WTC11 (cell line): ENCODE data around the gene PILRB. TPM values are rescaled to one million over a fixed set of nuclear protein-coding genes. Genes with fewer than 3 reads are reported as not detected.
A peak's percentile ranks its signal among the peaks of the same experiment; 100 is the strongest.

ENCODE experiments used
- AFF4 ChIP-seq: sonication (generic); formaldehyde crosslinking; IDR thresholded peaks from 2 replicates; pipeline ENCODE4 v1.8.1; 2023; ENCODE audit warnings: mild to moderate bottlenecking, missing genetic modification reagents, borderline replicate concordance
- AR ChIP-seq: fragments of 250-450 bp; sonication (Bioruptor Pico); IDR thresholded peaks from 2 replicates; pipeline ENCODE4 v1.9.0; 2021; ENCODE audit warnings: mild to moderate bottlenecking
- ARID4B ChIP-seq: sonication (generic); formaldehyde crosslinking; IDR thresholded peaks from 2 replicates; pipeline ENCODE4 v1.8.0; 2023; ENCODE audit warnings: missing genetic modification reagents, mild to moderate bottlenecking, borderline replicate concordance
- ATF2 ChIP-seq: sonication (generic); formaldehyde crosslinking; IDR thresholded peaks from 2 replicates; pipeline ENCODE4 v1.8.1; 2022; ENCODE audit warnings: low read depth, missing genetic modification reagents, borderline replicate concordance
- E2F1 ChIP-seq: sonication (generic); formaldehyde crosslinking; IDR thresholded peaks from 2 replicates; pipeline ENCODE4 v1.8.0; 2022; ENCODE audit warnings: mild to moderate bottlenecking, missing genetic modification reagents
- ESRRA ChIP-seq: sonication (generic); formaldehyde crosslinking; IDR thresholded peaks from 2 replicates; pipeline ENCODE4 v1.8.1; 2022; ENCODE audit warnings: mild to moderate bottlenecking, missing genetic modification reagents, borderline replicate concordance
- JAZF1 ChIP-seq: fragments of 250-450 bp; sonication (Bioruptor Pico); IDR thresholded peaks from 2 replicates; pipeline ENCODE4 v1.9.0; 2021; ENCODE audit warnings: moderate library complexity, mild to moderate bottlenecking, inconsistent platforms
- OVOL2 ChIP-seq: fragments of 250-450 bp; sonication (Bioruptor Pico); IDR thresholded peaks from 2 replicates; pipeline ENCODE4 v1.9.0; 2021; ENCODE audit warnings: mild to moderate bottlenecking, borderline replicate concordance
- PRRX2 ChIP-seq: fragments of 250-450 bp; sonication (Bioruptor Pico); IDR thresholded peaks from 2 replicates; pipeline ENCODE4 v1.8.0; 2021; ENCODE audit warnings: mild to moderate bottlenecking
- SMAD4 ChIP-seq: sonication (generic); formaldehyde crosslinking; IDR thresholded peaks from 2 replicates; pipeline ENCODE4 v1.8.0; 2022; ENCODE audit warnings: mild to moderate bottlenecking, missing genetic modification reagents
- TP53 ChIP-seq: sonication (generic); formaldehyde crosslinking; IDR thresholded peaks from 2 replicates; pipeline ENCODE4 v1.8.1; 2023; ENCODE audit warnings: mild to moderate bottlenecking, missing genetic modification reagents
- ZMAT4 ChIP-seq: fragments of 250-450 bp; sonication (Bioruptor Pico); IDR thresholded peaks from 2 replicates; pipeline ENCODE4 v1.9.0; 2021; ENCODE audit warnings: mild to moderate bottlenecking
- ZNF121 ChIP-seq: sonication (generic); formaldehyde crosslinking; IDR thresholded peaks from 2 replicates; pipeline ENCODE4 v1.8.0; 2023; ENCODE audit warnings: missing genetic modification reagents
- ZNF219 ChIP-seq: sonication (generic); formaldehyde crosslinking; IDR thresholded peaks from 2 replicates; pipeline ENCODE4 v1.8.0; 2023; ENCODE audit warnings: missing genetic modification reagents, mild to moderate bottlenecking, borderline replicate concordance
- ZNF232 ChIP-seq: sonication (generic); formaldehyde crosslinking; IDR thresholded peaks from 2 replicates; pipeline ENCODE4 v1.8.0; 2022; ENCODE audit warnings: mild to moderate bottlenecking, missing genetic modification reagents
- ZNF281 ChIP-seq: sonication (generic); formaldehyde crosslinking; IDR thresholded peaks from 2 replicates; pipeline ENCODE4 v1.8.0; 2023; ENCODE audit warnings: mild to moderate bottlenecking, missing genetic modification reagents
- ZNF317 ChIP-seq: sonication (generic); formaldehyde crosslinking; IDR thresholded peaks from 2 replicates; pipeline ENCODE4 v1.8.1; 2023; ENCODE audit warnings: low read depth, mild to moderate bottlenecking, moderate library complexity, missing genetic modification reagents, borderline replicate concordance
- ZNF423 ChIP-seq: fragments of 250-450 bp; sonication (Bioruptor Pico); IDR thresholded peaks from 2 replicates; pipeline ENCODE4 v2.1.2; 2022; ENCODE audit warnings: mild to moderate bottlenecking, moderate library complexity
- ZNF425 ChIP-seq: fragments of 250-450 bp; sonication (Bioruptor Pico); conservative IDR thresholded peaks from 2 replicates; pipeline ENCODE4 v1.9.0; 2021; ENCODE audit warnings: mild to moderate bottlenecking
- total RNA-seq: library from RNA; stranded (reverse); gene quantifications from 3 replicates; pipeline ENCODE4 v1.2.3, GENCODE V29; 2021

The PILRB gene
- total RNA-seq, 1 experiment from 2014 or later: 30.7 TPM

- no peak for TF ChIP-seq ZNF281 (CRISPR knock-in tag)
- no peak for TF ChIP-seq ATF2 (CRISPR knock-in tag)
- no peak for TF ChIP-seq ZNF219
- TF ChIP-seq E2F1 (CRISPR knock-in tag): no peak
- no peak for TF ChIP-seq ZMAT4
- TF ChIP-seq OVOL2 (CRISPR knock-in tag): no peak
- TF ChIP-seq ZNF317 (CRISPR knock-in tag): no peak
- TF ChIP-seq ZNF121 (CRISPR knock-in tag): no peak
- TF ChIP-seq ZNF232 (CRISPR knock-in tag): no peak
- no peak for TF ChIP-seq AFF4 (CRISPR knock-in tag)
- 0 out of 2 replicates have a peak, but pooled peaks have one; percentile 12 for TF ChIP-seq AR (CRISPR knock-in tag)
- peak; percentile 61 for TF ChIP-seq ZNF423
- no peak for TF ChIP-seq JAZF1 (CRISPR knock-in tag)
- TF ChIP-seq SMAD4 (CRISPR knock-in tag): no peak
- no peak for TF ChIP-seq ARID4B
- 0 out of 2 replicates have a peak, but pooled peaks have one; percentile 56 for TF ChIP-seq PRRX2 (CRISPR knock-in tag)
- TF ChIP-seq ESRRA (CRISPR knock-in tag): no peak
- TF ChIP-seq ZNF425 (CRISPR knock-in tag): no peak
- TF ChIP-seq TP53 (CRISPR knock-in tag): no peak
Measured at GRCh38 chr7:100370303-100370702, 12.4 kb downstream of the PILRB start (continued).
